ENCODE results near the gene SLC35F4. TPM values are rescaled to one million over a fixed set of nuclear protein-coding genes. Genes with fewer than 3 reads are reported as not detected.

SLC35F4 gene
- total and polyA plus RNA-seq, 2 donors from 2014 or later = 0.30 TPM; not detected in 1

GRCh38 chr14:57574617-57575288, 291.1 kb downstream of the SLC35F4 start:
- Histone ChIP-seq H3K9me3 (ENCODE audit: control insufficient read depth in 2 of 3, insufficient read depth in 1 of 3, low read length in 3 of 3) (no peaks in the 10 kb centered on the region), H3K4me3 (ENCODE audit: low read length in 3 of 3) (no peak overlapping the region), H3K27ac (ENCODE audit: low read depth in 2 of 2, low read length in 2 of 2) (no peak overlapping the region), H3K9ac (ENCODE audit: low read length in 3 of 3) (no peak overlapping the region), H3K36me3 (ENCODE audit: control insufficient read depth in 2 of 3, insufficient read depth in 3 of 3, low read length in 3 of 3) (no peaks in the 10 kb centered on the region), H3K27me3 (ENCODE audit: control insufficient read depth, insufficient read depth, low read length) (no peaks in the 10 kb centered on the region), H3K4me1 (ENCODE audit: control insufficient read depth in 2 of 3, insufficient read depth in 2 of 3, low read depth in 1 of 3, low read length in 3 of 3) (peaks cover 0 to 22% (median 0%) of the 10 kb centered on the region in 3 donors)
- intact Hi-C loops (cut with DNase I) = no loop called here
- TF ChIP-seq CTCF (IDR thresholded peaks at IDR 0.05; ENCODE audit: borderline replicate concordance, extremely low read depth, insufficient read depth) = peak; percentile 54
- FAIRE-seq (no peak), DNase-seq (peak in 1 of 5 donors; percentile 37)

DNA sequence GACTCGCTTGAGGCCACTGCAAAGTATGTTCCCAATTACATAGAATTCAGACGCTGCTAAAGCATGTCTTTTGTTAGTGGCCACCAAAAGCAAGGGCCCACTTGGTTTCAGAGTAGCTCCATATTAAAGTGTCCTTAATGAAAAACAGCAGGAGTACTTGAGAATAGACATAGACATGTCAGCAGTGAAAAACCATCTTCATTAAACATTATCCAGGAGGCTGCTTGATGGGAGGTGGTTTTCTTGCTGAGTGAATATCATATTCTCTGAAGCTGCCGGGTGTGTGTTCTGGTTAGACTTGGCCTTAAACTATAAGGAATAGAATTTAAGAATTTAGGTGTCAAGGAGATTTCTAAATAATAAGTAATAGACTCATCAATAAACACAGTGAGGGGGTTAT, 292.7 kb downstream of the SLC35F4 start:
- no peak for FAIRE-seq

DNA sequence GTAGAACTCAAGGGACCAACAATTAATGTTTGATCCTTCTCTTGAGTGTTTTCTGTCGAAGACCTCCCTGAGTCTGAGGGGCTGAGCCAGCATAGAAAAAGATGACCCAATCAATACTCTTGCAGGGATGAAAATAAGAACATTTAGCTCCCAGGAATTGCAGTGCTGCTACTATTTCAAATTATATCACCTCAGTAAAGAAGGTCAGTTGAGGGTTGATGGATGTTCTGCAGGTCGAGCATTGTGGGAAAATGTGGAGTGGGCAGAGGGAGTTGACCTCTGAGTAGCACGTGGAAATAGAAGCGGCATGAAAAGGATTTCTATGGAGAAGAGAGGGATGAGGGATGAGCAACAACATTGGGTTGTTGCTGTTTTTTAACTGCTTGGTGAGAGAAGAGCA, 297.3 kb downstream of the SLC35F4 start:
- no peak for TF ChIP-seq CTCF (IDR thresholded peaks at IDR 0.05; ENCODE audit: borderline replicate concordance, extremely low read depth, insufficient read depth)
- DNase-seq (no peak), FAIRE-seq (no peak)
- no peak overlapping the region for H3K4me3 ChIP-seq (ENCODE audit: low read length in 3 of 3)
- no peak overlapping the region for H3K9ac ChIP-seq (ENCODE audit: low read length in 3 of 3)
- intact Hi-C loops (cut with DNase I) = no loop called here
- H3K27ac ChIP-seq (ENCODE audit: low read depth in 2 of 2, low read length in 2 of 2) = no peak overlapping the region
- no peaks in the 10 kb centered on the region for H3K36me3 ChIP-seq (ENCODE audit: control insufficient read depth in 2 of 3, insufficient read depth in 3 of 3, low read length in 3 of 3)
- peaks cover 0 to 7% (median 0%) of the 10 kb centered on the region in 3 donors for H3K4me1 ChIP-seq (ENCODE audit: control insufficient read depth in 2 of 3, insufficient read depth in 2 of 3, low read depth in 1 of 3, low read length in 3 of 3)
- no peaks in the 10 kb centered on the region for H3K27me3 ChIP-seq (ENCODE audit: control insufficient read depth, insufficient read depth, low read length)
- no peaks in the 10 kb centered on the region for H3K9me3 ChIP-seq (ENCODE audit: control insufficient read depth in 2 of 3, insufficient read depth in 1 of 3, low read length in 3 of 3)

More for the DNA sequence above, 292.7 kb downstream of the SLC35F4 start:
- intact Hi-C loops (cut with DNase I) = no loop called here
- H3K9me3 ChIP-seq (ENCODE audit: control insufficient read depth in 2 of 3, insufficient read depth in 1 of 3, low read length in 3 of 3) = no peaks in the 10 kb centered on the region
- no peak for DNase-seq
- H3K36me3 ChIP-seq (ENCODE audit: control insufficient read depth in 2 of 3, insufficient read depth in 3 of 3, low read length in 3 of 3) = no peaks in the 10 kb centered on the region
- peaks cover 0 to 22% (median 0%) of the 10 kb centered on the region in 3 donors for H3K4me1 ChIP-seq (ENCODE audit: control insufficient read depth in 2 of 3, insufficient read depth in 2 of 3, low read depth in 1 of 3, low read length in 3 of 3)
- no peak overlapping the region for H3K4me3 ChIP-seq (ENCODE audit: low read length in 3 of 3)
- TF ChIP-seq CTCF (IDR thresholded peaks at IDR 0.05; ENCODE audit: borderline replicate concordance, extremely low read depth, insufficient read depth) = no peak
- no peak overlapping the region for H3K9ac ChIP-seq (ENCODE audit: low read length in 3 of 3)
- no peaks in the 10 kb centered on the region for H3K27me3 ChIP-seq (ENCODE audit: control insufficient read depth, insufficient read depth, low read length)
- H3K27ac ChIP-seq (ENCODE audit: low read depth in 2 of 2, low read length in 2 of 2) = no peak overlapping the region

Data from kidney (tissue), 14 donors.